H1 (cell line): Measurements from ENCODE around the gene KRT3.

Experiments
- CEBPB ChIP-seq: IDR thresholded peaks from 2 replicates; pipeline ENCODE4 v1.6.1; 2012; ENCODE audit warnings: low read depth, low read length
- EZH2 ChIP-seq: fragments of 200-600 bp; sonication (generic); IDR thresholded peaks from 2 replicates; pipeline ENCODE4 v1.7.1; 2012; ENCODE audit warnings: low read depth, mild to moderate bottlenecking, moderate library complexity, low read length, inconsistent platforms; ENCODE audit not compliant: severe bottlenecking
- RAD21 ChIP-seq, 2 experiments: IDR thresholded peaks in 1 of 2; conservative IDR thresholded peaks in 1 of 2; 2 replicates each; pipeline ENCODE4 v1.6.1; 2011; ENCODE audit warnings: low read depth in 2 of 2, low read length in 2 of 2, improper control_type of control experiment in 1 of 2, inconsistent platforms in 1 of 2, mild to moderate bottlenecking in 1 of 2, moderate library complexity in 1 of 2
- TF ChIP-seq, protein P1 (sequence below), 3 experiments: IDR thresholded peaks; 1 replicate in 2 of 3; 2 replicates in 1 of 3; pipeline versions ENCODE4 v1.5.1 to v1.6.1; 2011; ENCODE audit warnings: low read length in 3 of 3, mild to moderate bottlenecking in 3 of 3, inconsistent platforms in 2 of 3, low read depth in 1 of 3, moderate library complexity in 1 of 3; ENCODE audit not compliant: insufficient read depth in 1 of 3; ENCODE audit errors: control extremely low read depth in 1 of 3

GRCh38 chr12:52769354-52769753 lies 26.6 kb downstream of the KRT3 start:
- no peak for TF ChIP-seq EZH2
- TF ChIP-seq, protein P1, sequence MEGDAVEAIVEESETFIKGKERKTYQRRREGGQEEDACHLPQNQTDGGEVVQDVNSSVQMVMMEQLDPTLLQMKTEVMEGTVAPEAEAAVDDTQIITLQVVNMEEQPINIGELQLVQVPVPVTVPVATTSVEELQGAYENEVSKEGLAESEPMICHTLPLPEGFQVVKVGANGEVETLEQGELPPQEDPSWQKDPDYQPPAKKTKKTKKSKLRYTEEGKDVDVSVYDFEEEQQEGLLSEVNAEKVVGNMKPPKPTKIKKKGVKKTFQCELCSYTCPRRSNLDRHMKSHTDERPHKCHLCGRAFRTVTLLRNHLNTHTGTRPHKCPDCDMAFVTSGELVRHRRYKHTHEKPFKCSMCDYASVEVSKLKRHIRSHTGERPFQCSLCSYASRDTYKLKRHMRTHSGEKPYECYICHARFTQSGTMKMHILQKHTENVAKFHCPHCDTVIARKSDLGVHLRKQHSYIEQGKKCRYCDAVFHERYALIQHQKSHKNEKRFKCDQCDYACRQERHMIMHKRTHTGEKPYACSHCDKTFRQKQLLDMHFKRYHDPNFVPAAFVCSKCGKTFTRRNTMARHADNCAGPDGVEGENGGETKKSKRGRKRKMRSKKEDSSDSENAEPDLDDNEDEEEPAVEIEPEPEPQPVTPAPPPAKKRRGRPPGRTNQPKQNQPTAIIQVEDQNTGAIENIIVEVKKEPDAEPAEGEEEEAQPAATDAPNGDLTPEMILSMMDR (IDR thresholded peaks at IDR 0.05; ENCODE audit: control extremely low read depth in 1 of 3, insufficient read depth in 1 of 3, low read depth in 1 of 3, low read length in 3 of 3): no peak
- TF ChIP-seq CEBPB: no peak
- no peak for TF ChIP-seq RAD21 (IDR thresholded peaks at IDR 0.05 in 1 of 2, conservative IDR thresholded peaks at IDR 0.05 in 1 of 2; ENCODE audit: low read depth in 2 of 2, low read length in 2 of 2)
